PFSK-1 (cell line): ENCODE results near the gene HACD3.

Source experiments
- FOXP2 ChIP-seq: optimal IDR thresholded peaks from 2 replicates; pipeline ENCODE3; 2011; ENCODE audit warnings: borderline replicate concordance, control low read depth, inconsistent platforms; ENCODE audit not compliant: insufficient read depth; ENCODE audit errors: extremely low read length, extremely low read depth
- POLR2AphosphoS5 ChIP-seq: IDR thresholded peaks from 2 replicates; pipeline ENCODE4 v1.6.1; 2012; ENCODE audit warnings: low read depth, mild to moderate bottlenecking, control low read depth, low read length, moderate library complexity
- SIN3A ChIP-seq: IDR thresholded peaks from 2 replicates; pipeline ENCODE4 v1.6.1; 2012; ENCODE audit warnings: mild to moderate bottlenecking, low read length, moderate library complexity, borderline replicate concordance; ENCODE audit not compliant: insufficient read depth
- TAF1 ChIP-seq: IDR thresholded peaks from 2 replicates; pipeline ENCODE4 v1.6.1; 2012; ENCODE audit warnings: low read length, control low read depth, borderline replicate concordance; ENCODE audit not compliant: insufficient read depth
- TF ChIP-seq, protein P1 (sequence below), 2 experiments: IDR thresholded peaks; 2 replicates each; pipeline versions ENCODE4 v1.6.1 to v1.8.0; 2011 to 2012; ENCODE audit warnings: low read depth in 2 of 2, low read length in 2 of 2, control low read depth in 1 of 2, inconsistent platforms in 1 of 2, mild to moderate bottlenecking in 1 of 2, moderate library complexity in 1 of 2; ENCODE audit not compliant: insufficient read depth in 1 of 2

HACD3 gene

DNA sequence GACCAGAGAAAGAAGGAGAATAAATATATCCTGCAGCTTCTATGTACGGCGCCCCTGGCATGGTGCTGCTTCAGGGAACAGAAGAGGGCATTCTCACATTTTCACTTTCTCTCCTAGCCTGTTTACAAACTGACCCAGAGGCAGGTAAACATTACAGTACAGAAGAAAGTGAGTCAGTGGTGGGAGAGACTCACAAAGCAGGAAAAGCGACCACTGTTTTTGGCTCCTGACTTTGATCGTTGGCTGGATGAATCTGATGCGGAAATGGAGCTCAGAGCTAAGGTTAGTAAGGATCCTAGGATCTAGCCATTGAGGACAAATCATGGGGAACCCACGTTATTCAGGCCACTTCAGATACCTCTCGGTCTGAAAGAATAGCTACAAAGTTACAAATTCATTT is 26.4 kb downstream of the HACD3 start:
- TF ChIP-seq FOXP2 (no peak), TAF1 (no peak), POLR2AphosphoS5 (no peak), SIN3A (no peak)
- TF ChIP-seq, protein P1, sequence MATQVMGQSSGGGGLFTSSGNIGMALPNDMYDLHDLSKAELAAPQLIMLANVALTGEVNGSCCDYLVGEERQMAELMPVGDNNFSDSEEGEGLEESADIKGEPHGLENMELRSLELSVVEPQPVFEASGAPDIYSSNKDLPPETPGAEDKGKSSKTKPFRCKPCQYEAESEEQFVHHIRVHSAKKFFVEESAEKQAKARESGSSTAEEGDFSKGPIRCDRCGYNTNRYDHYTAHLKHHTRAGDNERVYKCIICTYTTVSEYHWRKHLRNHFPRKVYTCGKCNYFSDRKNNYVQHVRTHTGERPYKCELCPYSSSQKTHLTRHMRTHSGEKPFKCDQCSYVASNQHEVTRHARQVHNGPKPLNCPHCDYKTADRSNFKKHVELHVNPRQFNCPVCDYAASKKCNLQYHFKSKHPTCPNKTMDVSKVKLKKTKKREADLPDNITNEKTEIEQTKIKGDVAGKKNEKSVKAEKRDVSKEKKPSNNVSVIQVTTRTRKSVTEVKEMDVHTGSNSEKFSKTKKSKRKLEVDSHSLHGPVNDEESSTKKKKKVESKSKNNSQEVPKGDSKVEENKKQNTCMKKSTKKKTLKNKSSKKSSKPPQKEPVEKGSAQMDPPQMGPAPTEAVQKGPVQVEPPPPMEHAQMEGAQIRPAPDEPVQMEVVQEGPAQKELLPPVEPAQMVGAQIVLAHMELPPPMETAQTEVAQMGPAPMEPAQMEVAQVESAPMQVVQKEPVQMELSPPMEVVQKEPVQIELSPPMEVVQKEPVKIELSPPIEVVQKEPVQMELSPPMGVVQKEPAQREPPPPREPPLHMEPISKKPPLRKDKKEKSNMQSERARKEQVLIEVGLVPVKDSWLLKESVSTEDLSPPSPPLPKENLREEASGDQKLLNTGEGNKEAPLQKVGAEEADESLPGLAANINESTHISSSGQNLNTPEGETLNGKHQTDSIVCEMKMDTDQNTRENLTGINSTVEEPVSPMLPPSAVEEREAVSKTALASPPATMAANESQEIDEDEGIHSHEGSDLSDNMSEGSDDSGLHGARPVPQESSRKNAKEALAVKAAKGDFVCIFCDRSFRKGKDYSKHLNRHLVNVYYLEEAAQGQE (IDR thresholded peaks at IDR 0.05; ENCODE audit: insufficient read depth in 1 of 2, low read depth in 2 of 2, low read length in 2 of 2), result no peak

DNA sequence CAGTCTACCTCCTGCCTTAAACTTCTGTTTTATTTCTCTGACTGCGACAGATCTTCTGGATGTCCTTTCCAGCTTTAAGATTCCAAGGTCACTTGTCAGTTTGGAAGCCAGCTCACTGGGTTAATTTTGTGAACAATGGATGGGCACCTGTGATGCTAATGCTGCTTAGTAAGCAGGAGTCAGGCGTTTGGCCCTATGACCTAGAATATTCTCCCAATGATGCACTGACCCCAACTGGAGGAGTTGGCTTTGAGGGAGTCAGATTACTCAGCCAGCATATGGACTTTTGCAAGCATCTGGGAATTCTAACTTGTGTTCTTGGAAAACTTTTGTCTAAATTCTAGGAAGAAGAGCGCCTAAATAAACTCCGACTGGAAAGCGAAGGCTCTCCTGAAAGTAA is 28.1 kb downstream of the HACD3 start:
- TF ChIP-seq FOXP2, result no peak
- TF ChIP-seq TAF1, result no peak

GRCh38 chr15:65558997-65559760 is 28.9 kb downstream of the HACD3 start:
- TF ChIP-seq POLR2AphosphoS5 (no peak), FOXP2 (no peak), SIN3A (no peak), TAF1 (no peak)
- TF ChIP-seq, protein P1 (IDR thresholded peaks at IDR 0.05; ENCODE audit: insufficient read depth in 1 of 2, low read depth in 2 of 2, low read length in 2 of 2), result no peak

- TF ChIP-seq, protein P1 (IDR thresholded peaks at IDR 0.05; ENCODE audit: insufficient read depth in 1 of 2, low read depth in 2 of 2, low read length in 2 of 2), result no peak
- TF ChIP-seq SIN3A (no peak), FOXP2 (no peak), TAF1 (no peak), POLR2AphosphoS5 (no peak)
These were observed 29.7 kb downstream of the HACD3 start for GRCh38 chr15:65559941-65560340.

GRCh38 chr15:65561934-65562333 is 31.7 kb downstream of the HACD3 start:
- TF ChIP-seq TAF1 (no peak), FOXP2 (no peak), SIN3A (no peak), POLR2AphosphoS5 (no peak)
- TF ChIP-seq, protein P1 (IDR thresholded peaks at IDR 0.05; ENCODE audit: insufficient read depth in 1 of 2, low read depth in 2 of 2, low read length in 2 of 2), result no peak
